NT2/D1 (cell line): ENCODE results near the gene RAPGEF4.

Experiments
- SUZ12 ChIP-seq: IDR thresholded peaks from 2 replicates; pipeline ENCODE4 v1.6.1; 2011; ENCODE audit not compliant: insufficient read length, insufficient read depth; ENCODE audit errors: extremely low read depth
- YY1 ChIP-seq: IDR thresholded peaks from 2 replicates; pipeline ENCODE4 v1.6.1; 2011; ENCODE audit not compliant: insufficient read length, insufficient read depth
- ZNF274 ChIP-seq: IDR thresholded peaks from 2 replicates; pipeline ENCODE4 v1.6.1; 2011; ENCODE audit warnings: mild to moderate bottlenecking, low read depth, low read length

DNA sequence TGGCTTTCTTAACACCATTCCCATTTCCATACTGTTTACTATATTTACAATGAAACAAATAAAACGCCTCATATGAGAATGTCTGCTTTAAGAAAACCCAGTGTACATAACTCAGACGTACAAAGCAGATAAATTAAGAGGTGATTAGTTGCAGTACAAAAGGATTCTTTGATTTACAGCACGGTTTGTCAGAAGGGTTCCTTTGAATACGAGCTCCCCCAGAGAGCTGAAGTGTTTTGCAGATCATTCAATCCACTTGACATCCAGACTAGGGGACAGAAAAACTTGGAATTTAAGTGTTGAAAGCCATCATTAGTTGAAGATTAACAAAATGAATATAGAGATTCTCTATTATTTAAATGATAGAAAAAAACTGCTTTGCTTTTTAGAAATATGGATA lies 72.5 kb downstream of the RAPGEF4 start:
- no peak for TF ChIP-seq SUZ12
- no peak for TF ChIP-seq ZNF274
- no peak for TF ChIP-seq YY1
